Measurements from ENCODE around the gene COL13A1.

GRCh38 chr10:69752479-69752878, 49.2 kb upstream of the COL13A1 start:
- no peak for TF ChIP-seq POLR2A (IDR thresholded peaks at IDR 0.05; ENCODE audit: low read depth, low read length)
- TF ChIP-seq TAF1 (IDR thresholded peaks at IDR 0.05; ENCODE audit: low read depth, low read length): no peak
- no peak for TF ChIP-seq SPI1 (IDR thresholded peaks at IDR 0.05; ENCODE audit: low read depth, low read length)
- no peak for TF ChIP-seq POLR2AphosphoS5 (IDR thresholded peaks at IDR 0.05; ENCODE audit: low read depth, low read length)
- TF ChIP-seq PAX5 (IDR thresholded peaks at IDR 0.05; ENCODE audit: insufficient read depth, low read length, severe bottlenecking): no peak
